Measurements from ENCODE around the gene METRNL. TPM values are rescaled to one million over a fixed set of nuclear protein-coding genes. Genes with fewer than 3 reads are reported as not detected.

The METRNL gene
- total RNA-seq, 1 experiment from 2014 or later: 21.0 TPM

- no peaks in the 10 kb centered on the region for H3K27me3 ChIP-seq (ENCODE audit: control insufficient read depth, insufficient read depth, low read length)
- H3K4me3 ChIP-seq (ENCODE audit: low read depth in 2 of 2, low read length in 2 of 2): peak overlapping the region; percentile 36 to 64
- in situ Hi-C loops (cut with HindIII; ENCODE audit: low pct_unique_long_range_greater_than_20kb, low sequenced_read_pairs): no loop called here
- ChIA-PET POLR2A (no interaction called here), CTCF (no interaction called here)
- intact Hi-C loops (cut with micrococcal nuclease; ENCODE audit: unreplicated experiment): no loop called here
- TF ChIP-seq POLR2AphosphoS5 (IDR thresholded peaks at IDR 0.05; ENCODE audit: low read depth, low read length): no peak
- TF ChIP-seq TCF7L2 (IDR thresholded peaks at IDR 0.05; ENCODE audit: low read depth, low read length): no peak
- TF ChIP-seq CTCF (IDR thresholded peaks at IDR 0.05): no peak
- no peak for TF ChIP-seq REST (IDR thresholded peaks at IDR 0.05; ENCODE audit: insufficient read depth in 1 of 2, low read depth in 2 of 2, low read length in 1 of 2)
- no peak for TF ChIP-seq SIN3A (IDR thresholded peaks at IDR 0.05; ENCODE audit: borderline replicate concordance, insufficient read depth, low read depth, low read length)
- no peaks in the 10 kb centered on the region for H3K36me3 ChIP-seq (ENCODE audit: control insufficient read depth, insufficient read depth, low read length)
- DNase-seq (ENCODE audit: low read depth, low spot score) (peak; percentile 17), ATAC-seq (peak; percentile 50)
- peaks cover 25% of the 10 kb centered on the region for H3K4me1 ChIP-seq (ENCODE audit: control insufficient read depth, insufficient read depth, low read length)
- no peaks in the 10 kb centered on the region for H3K9me3 ChIP-seq (ENCODE audit: control insufficient read depth, insufficient read depth, low read depth, low read length)
- BruUV-seq (replicated peaks): no TSS peak
- no peak overlapping the region for H3K27ac ChIP-seq (ENCODE audit: low read length)
These were observed 24.0 kb downstream of the METRNL start for GRCh38 chr17:83103200-83103942.

- ATAC-seq (no peak), DNase-seq (ENCODE audit: low read depth, low spot score) (no peak)
- TF ChIP-seq SIN3A (IDR thresholded peaks at IDR 0.05; ENCODE audit: borderline replicate concordance, insufficient read depth, low read depth, low read length): no peak
- no peak for TF ChIP-seq TCF7L2 (IDR thresholded peaks at IDR 0.05; ENCODE audit: low read depth, low read length)
- no peak for TF ChIP-seq REST (IDR thresholded peaks at IDR 0.05; ENCODE audit: insufficient read depth in 1 of 2, low read depth in 2 of 2, low read length in 1 of 2)
- TF ChIP-seq CTCF (IDR thresholded peaks at IDR 0.05): no peak
- TF ChIP-seq POLR2AphosphoS5 (IDR thresholded peaks at IDR 0.05; ENCODE audit: low read depth, low read length): no peak
- BruUV-seq (replicated peaks): no TSS peak
- in situ Hi-C loops (cut with HindIII; ENCODE audit: low pct_unique_long_range_greater_than_20kb, low sequenced_read_pairs): no loop called here
- peaks cover 21% of the 10 kb centered on the region for H3K4me1 ChIP-seq (ENCODE audit: control insufficient read depth, insufficient read depth, low read length)
- H3K27ac ChIP-seq (ENCODE audit: low read length): no peak overlapping the region
- CTCF ChIA-PET: no interaction called here
- POLR2A ChIA-PET: no interaction called here
- H3K27me3 ChIP-seq (ENCODE audit: control insufficient read depth, insufficient read depth, low read length): no peaks in the 10 kb centered on the region
- intact Hi-C loops (cut with micrococcal nuclease; ENCODE audit: unreplicated experiment): no loop called here
- peak overlapping the region; percentile 36 to 64 for H3K4me3 ChIP-seq (ENCODE audit: low read depth in 2 of 2, low read length in 2 of 2)
- no peaks in the 10 kb centered on the region for H3K9me3 ChIP-seq (ENCODE audit: control insufficient read depth, insufficient read depth, low read depth, low read length)
- H3K36me3 ChIP-seq (ENCODE audit: control insufficient read depth, insufficient read depth, low read length): no peaks in the 10 kb centered on the region
These were observed 24.5 kb downstream of the METRNL start for GRCh38 chr17:83103943-83104311.

All from Panc1 (cell line).